Neural crest cell (in vitro differentiated cells): Measurements from ENCODE around the gene CDK14. TPM values are rescaled to one million over a fixed set of nuclear protein-coding genes. Genes with fewer than 3 reads are reported as not detected.

Experiments used
- DNase-seq: peaks from one replicate; pipeline ENCODE4 v3.0.0; 2021; ENCODE audit warnings: low read depth, mixed read lengths, low spot score
- H3K27ac Mint-ChIP-seq: one replicate; pipeline ENCODE4 v1.8.0; 2021; ENCODE audit warnings: mild to moderate bottlenecking, mixed read lengths; ENCODE audit not compliant: unreplicated experiment
- H3K27me3 Mint-ChIP-seq: 2 replicates; pipeline ENCODE4 v1.8.0; 2021; ENCODE audit warnings: low read depth, mild to moderate bottlenecking, mixed read lengths
- H3K36me3 Mint-ChIP-seq: 2 replicates; pipeline ENCODE4 v1.8.0; 2021; ENCODE audit warnings: low read depth, mild to moderate bottlenecking, mixed read lengths
- H3K4me1 Mint-ChIP-seq: 2 replicates; pipeline ENCODE4 v1.8.0; 2021; ENCODE audit warnings: mixed read lengths
- H3K4me3 Mint-ChIP-seq: one replicate; pipeline ENCODE4 v1.8.0; 2021; ENCODE audit warnings: mild to moderate bottlenecking, mixed read lengths
- H3K9me3 Mint-ChIP-seq: 2 replicates; pipeline ENCODE4 v1.8.0; 2021; ENCODE audit warnings: mixed read lengths
- CTCF ChIP-seq: fragments of 200-600 bp; sonication (generic); conservative IDR thresholded peaks from 2 replicates; pipeline ENCODE4 v1.5.0; 2021; ENCODE audit warnings: antibody characterized with exemption, mild to moderate bottlenecking
- total RNA-seq: library from RNA; stranded (reverse); gene quantifications from 2 replicates; pipeline ENCODE4 v1.2.1, GENCODE V29; 2021

Gene CDK14
- total RNA-seq, 1 donor from 2014 or later: 49.6 TPM

GRCh38 chr7:90602303-90602702 lies 6.2 kb downstream of the CDK14 start:
- Mint-ChIP-seq H3K36me3 (peaks cover 4% of the 10 kb centered on the region), H3K27me3 (no peaks in the 10 kb centered on the region), H3K4me1 (peaks cover 22% of the 10 kb centered on the region), H3K4me3 (no peak overlapping the region), H3K27ac (no peak overlapping the region), H3K9me3 (no peaks in the 10 kb centered on the region)
- DNase-seq: no peak
- no peak for TF ChIP-seq CTCF

GRCh38 chr7:90603346-90603745 lies 7.2 kb downstream of the CDK14 start:
- no peak for TF ChIP-seq CTCF
- H3K36me3 Mint-ChIP-seq: peaks cover 4% of the 10 kb centered on the region
- peaks cover 11% of the 10 kb centered on the region for H3K4me1 Mint-ChIP-seq
- no peaks in the 10 kb centered on the region for H3K27me3 Mint-ChIP-seq
- no peak overlapping the region for H3K27ac Mint-ChIP-seq
- no peak overlapping the region for H3K4me3 Mint-ChIP-seq
- no peaks in the 10 kb centered on the region for H3K9me3 Mint-ChIP-seq
- DNase-seq: no peak

GRCh38 chr7:90604383-90604782 lies 8.3 kb downstream of the CDK14 start:
- Mint-ChIP-seq H3K4me1 (peaks cover 5% of the 10 kb centered on the region), H3K27ac (no peak overlapping the region), H3K27me3 (no peaks in the 10 kb centered on the region), H3K9me3 (no peaks in the 10 kb centered on the region), H3K36me3 (peaks cover 6% of the 10 kb centered on the region), H3K4me3 (no peak overlapping the region)
- TF ChIP-seq CTCF: no peak
- DNase-seq: no peak

- no peak overlapping the region for H3K4me3 Mint-ChIP-seq
- no peaks in the 10 kb centered on the region for H3K27me3 Mint-ChIP-seq
- no peaks in the 10 kb centered on the region for H3K9me3 Mint-ChIP-seq
- TF ChIP-seq CTCF: no peak
- H3K36me3 Mint-ChIP-seq: peaks cover 8% of the 10 kb centered on the region
- H3K27ac Mint-ChIP-seq: no peak overlapping the region
- peaks cover 5% of the 10 kb centered on the region for H3K4me1 Mint-ChIP-seq
- no peak for DNase-seq
Observed at GRCh38 chr7:90605055-90605454, 8.9 kb downstream of the CDK14 start.

- DNase-seq: no peak
- H3K9me3 Mint-ChIP-seq: no peaks in the 10 kb centered on the region
- H3K36me3 Mint-ChIP-seq: peaks cover 15% of the 10 kb centered on the region
- no peak overlapping the region for H3K27ac Mint-ChIP-seq
- TF ChIP-seq CTCF: no peak
- no peaks in the 10 kb centered on the region for H3K27me3 Mint-ChIP-seq
- peaks cover 10% of the 10 kb centered on the region for H3K4me1 Mint-ChIP-seq
- H3K4me3 Mint-ChIP-seq: no peak overlapping the region
Observed at GRCh38 chr7:90607196-90607595, 11.1 kb downstream of the CDK14 start.

- H3K4me3 Mint-ChIP-seq: no peak overlapping the region
- no peak for DNase-seq
- H3K9me3 Mint-ChIP-seq: no peaks in the 10 kb centered on the region
- H3K27me3 Mint-ChIP-seq: no peaks in the 10 kb centered on the region
- no peak for TF ChIP-seq CTCF
- H3K36me3 Mint-ChIP-seq: peaks cover 15% of the 10 kb centered on the region
- H3K27ac Mint-ChIP-seq: no peak overlapping the region
- H3K4me1 Mint-ChIP-seq: peaks cover 8% of the 10 kb centered on the region
Observed at GRCh38 chr7:90610105-90610504, 14.0 kb downstream of the CDK14 start.
